Epidermal melanocyte (primary cell): ENCODE results near the gene ASIP.
"Not testable (repeated sequence)": the region's sequence is repeated elsewhere in the genome, so short reads cannot be mapped to it uniquely, and the experiment has no call there.

Experiments
- DNase-seq: peaks from one replicate; pipeline ENCODE4 v3.0.0; 2011; ENCODE audit warnings: low spot score; ENCODE audit not compliant: insufficient read length

ASIP gene

DNA sequence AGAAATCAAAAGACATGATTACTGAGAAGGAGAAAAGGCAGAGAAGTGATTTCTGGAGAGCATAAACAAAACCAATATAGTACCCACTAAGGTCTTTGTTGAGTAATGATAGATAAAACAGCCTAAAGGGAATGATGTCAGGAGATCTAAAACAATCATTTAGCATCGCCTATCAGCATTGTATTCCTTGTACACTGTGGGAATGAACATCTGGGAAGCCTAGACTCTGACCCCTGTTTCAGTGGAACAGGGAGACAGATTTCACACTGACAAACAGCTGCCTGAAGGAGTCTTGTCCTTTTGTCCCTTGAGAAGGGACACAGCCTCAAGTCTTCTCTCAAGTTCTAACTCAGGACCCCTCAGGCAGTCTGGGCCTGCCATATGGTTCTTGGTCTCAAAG is 1.7 kb downstream of the ASIP start:
- DNase-seq = no peak

DNA sequence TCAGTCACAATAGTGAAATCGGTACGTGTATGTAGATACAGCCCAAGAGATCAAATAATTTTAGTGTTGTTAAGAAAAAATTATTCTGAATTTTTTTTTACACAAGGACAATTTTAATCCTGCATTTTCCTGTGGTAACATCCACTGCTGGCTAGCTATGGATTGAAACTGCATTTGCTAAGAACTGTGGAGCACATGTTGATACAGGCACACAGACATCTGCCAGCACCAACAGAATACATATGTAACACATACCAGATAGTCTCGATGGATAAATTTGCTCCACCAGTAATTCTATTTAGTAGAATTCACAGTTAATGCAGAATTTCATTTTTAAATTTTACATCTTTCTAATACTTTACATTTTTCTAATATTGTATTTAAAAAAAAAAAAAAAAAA is 2.2 kb downstream of the ASIP start:
- no peak for DNase-seq

DNA sequence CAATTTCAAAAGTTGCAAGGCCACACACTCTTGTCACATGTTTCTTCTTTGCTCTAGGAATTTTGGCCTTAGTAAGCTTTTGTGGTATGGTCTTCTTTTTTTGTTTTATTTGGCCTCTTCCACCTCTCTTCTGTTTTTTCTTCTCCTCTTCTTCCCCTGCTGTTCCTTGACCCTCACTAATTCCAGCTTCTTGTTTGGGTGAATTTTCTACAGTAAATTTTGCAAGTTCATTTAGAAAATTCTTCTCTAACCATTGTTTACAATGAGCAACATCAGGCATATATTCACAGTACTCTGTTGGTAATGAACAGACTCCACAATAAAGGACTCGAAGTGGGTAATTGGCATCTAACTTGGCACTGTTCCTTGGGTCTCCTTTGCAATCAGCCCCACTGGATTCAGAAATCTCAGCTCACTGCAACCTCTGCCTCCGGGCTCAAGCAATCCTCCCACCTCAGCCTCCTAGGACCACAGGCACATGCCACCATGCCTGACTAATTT is 5.0 kb downstream of the ASIP start:
- DNase-seq = no peak

DNA sequence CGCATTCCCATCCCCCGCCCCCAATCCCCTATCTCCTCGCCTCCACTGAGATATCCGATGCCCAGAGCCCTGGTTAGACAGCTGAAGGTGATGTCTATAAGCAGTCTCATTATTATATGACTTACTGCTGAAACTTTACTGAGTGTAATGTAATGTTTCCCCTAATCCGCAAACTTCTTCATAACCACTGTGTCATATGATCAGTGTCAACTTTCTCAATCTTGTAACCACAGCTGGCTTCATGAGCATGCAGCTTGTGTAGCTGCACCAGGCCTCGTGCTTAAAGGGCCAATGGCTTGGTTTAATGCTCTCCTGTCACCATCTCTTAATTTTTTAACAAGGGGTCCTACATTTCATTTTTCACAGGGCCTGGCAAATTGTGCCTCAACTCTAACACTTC is 8.1 kb downstream of the ASIP start:
- no peak for DNase-seq

DNA sequence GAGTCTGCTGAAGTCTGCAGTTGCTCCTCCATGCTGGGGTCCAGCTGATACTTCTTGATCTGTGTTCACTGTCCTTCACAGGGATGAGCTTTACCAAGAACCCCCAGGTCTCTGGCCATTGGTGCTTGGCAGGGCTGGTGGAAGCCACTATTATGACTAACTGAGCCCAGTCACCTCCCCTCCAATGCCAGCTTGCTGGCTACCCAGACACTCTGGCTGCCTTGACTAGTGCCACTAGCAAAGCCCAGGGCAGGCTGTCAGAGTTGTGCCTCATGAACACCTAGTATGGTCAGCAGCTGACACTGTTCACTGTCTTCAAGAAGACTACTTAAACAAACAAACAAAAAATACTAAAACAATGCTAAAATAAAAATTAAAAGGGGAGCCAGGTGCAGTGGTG is 8.8 kb downstream of the ASIP start:
- no peak for DNase-seq

DNA sequence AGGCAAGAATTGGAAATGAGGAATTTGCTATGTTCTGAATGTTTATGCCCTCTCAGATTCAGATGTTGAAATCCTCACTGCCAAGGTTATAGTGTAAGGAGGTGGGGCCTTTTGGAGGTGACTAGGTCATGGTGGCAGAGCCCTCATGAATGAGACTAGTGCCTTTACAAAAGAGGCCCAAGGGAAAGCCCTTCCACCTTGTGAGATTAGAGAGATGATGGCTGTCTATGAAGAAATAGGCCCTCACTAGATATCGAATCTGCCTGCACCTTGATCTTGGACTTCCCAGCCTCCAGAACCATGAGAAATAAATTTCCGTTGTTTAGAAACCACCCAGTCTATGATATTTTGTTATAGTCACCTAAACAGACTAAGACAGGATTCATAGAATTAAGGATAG is 10.4 kb downstream of the ASIP start:
- no peak for DNase-seq

DNA sequence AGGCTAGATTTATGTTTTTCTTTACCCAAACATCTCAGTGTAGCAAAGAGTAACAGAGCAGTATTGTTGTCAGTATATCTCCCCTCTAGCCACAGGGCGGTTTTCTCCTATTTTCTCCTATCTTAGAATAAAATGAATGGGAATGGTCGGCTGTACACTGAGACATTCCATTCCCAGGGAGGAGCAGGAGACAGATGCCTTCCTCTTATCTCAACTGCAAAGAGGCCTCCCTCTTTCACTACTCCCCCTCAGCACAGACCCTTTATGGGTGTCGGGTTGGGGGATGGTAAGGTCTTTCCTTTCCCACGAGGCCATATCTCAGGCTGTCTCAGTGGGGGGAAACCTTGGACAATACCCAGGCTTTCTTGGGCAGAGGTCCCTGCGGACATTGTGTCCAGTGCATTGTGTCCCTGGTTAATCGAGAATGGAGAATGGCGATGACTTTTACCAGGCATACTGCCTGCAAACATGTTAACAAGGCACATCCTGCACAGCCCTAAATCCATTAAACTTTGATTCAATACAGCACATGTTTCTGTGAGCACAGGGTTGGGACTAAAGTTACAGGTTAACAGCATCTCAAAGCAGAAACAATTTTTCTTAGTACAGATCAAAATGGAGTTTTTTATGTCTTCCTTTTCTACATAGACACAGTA is 11.3 kb downstream of the ASIP start:
- DNase-seq = not testable (repeated sequence)

DNA sequence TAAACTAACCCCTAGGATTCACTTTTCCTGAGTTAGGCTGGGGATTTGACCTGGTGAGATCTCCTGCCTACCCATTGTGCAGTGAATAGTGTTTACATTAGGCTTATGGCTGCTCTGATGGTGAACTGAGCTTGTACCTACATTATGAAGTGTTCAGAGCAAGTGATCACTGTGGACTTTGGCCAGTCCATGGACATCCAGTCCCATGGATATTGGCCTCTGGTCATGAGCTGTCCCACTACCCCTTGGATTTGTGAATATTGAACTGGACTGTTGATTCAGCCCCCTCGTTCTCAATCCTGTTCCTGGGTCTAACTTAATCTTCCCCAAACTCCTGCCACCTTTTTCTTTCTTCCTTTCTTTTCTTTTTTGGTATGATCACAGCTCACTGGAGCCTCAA is 13.8 kb downstream of the ASIP start:
- no peak for DNase-seq

DNA sequence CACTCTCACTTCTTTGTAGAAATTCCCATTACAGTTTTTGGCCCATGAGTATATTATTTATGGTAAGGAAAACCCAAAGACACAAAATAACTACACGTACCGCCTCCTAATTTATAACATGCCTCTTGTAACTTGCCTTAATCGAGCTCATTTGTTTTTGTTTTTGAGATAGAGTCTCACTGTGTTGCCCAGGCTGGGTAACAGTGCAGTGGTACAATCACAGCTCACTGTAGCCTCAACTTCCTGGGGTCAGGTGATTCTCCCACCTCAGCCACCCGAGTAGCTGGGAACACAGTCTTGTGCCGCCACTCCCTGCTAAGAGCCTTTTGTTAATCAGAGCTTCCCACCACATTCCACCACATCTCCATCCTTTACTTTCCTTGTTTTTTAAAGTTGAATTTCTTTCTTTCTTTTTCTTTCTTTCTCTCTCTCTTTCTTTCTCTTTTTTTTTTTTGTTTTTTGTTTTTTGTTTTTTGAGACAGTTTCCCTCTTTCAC is 15.5 kb downstream of the ASIP start:
- DNase-seq = no peak

DNA sequence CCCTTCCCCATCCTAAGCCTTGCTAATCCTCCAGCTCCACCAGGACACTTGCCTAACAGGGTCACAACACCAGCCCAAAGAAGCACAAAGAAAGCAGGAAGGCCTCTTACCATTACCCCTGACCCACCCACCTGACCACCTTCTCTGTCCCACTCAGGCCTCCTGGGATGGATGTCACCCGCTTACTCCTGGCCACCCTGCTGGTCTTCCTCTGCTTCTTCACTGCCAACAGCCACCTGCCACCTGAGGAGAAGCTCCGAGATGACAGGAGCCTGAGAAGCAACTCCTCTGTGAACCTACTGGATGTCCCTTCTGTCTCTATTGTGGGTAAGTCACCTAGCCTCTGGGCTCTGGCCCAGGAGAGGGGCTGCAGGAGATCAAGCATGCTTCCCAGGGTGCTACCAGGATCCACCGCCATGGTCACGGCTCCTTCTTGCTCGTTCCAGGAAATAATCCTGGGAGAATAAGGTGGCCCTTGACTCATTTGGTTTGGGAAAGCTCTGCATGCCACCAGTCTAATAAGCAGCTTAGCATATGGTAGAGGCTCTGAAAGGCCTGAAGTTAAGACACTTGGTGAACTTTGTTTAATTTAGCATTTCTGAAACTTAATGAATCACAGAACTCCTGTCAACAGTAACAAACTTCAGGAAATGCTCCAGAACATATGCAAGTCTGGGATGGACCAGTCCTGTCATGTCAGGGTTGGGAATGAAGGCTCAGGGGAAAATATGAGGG is 19.2 kb downstream of the ASIP start:
- no peak for DNase-seq

DNA sequence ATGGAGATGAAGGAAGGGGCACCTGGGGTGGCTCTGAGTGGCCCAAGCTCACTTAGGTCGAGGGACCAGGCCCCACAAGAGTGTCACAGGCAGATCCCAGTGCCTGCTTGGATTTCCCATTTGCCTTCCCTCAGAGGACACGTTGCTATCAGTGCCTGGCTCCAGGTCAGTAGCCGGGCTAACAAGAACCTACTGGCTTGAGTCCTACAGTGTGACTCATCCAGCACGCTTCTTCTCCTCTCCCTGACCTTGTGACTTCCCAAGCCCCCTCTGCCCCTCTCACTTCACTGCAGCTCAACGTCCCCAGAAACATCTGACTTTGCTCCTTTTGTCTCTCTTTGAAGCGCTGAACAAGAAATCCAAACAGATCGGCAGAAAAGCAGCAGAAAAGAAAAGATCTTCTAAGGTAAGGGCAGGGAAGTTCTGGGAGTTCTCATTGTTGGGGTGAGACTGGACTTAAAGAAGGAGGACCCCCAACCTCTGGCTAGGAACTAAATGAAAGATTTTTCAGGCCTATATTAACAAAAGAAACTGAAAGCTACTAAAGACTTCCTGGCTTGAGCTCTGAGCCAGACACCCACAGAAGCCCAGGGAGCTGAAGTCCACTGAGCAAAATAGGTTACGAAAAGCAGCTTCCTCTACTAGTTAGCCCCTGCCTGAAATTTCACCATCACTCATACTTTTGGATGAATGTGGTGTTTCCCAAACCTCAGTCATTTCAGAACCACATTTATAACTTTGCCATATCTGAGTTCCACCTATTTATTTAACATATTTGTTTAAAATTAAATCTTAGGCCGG is 21.5 kb downstream of the ASIP start:
- DNase-seq = no peak

DNA sequence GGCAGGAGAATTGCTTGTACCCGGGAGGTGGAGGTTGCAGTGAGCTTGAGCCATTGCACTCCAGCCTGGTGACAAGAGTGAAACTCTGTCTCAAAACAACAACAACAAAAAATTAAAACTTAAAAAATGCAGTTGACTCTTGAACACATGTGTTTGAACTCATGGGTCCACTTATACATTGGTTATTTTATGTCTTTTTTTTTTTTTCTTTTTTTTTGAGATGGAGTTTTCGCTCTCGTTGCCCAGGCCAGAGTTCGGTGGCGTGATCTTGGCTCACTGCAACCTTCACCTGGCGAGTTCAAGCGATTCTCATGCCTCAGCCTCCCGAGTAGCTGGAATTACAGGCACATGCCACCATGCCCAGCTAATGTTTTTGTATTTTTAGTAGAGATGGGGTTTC is 22.2 kb downstream of the ASIP start:
- DNase-seq = not testable (repeated sequence)

DNA sequence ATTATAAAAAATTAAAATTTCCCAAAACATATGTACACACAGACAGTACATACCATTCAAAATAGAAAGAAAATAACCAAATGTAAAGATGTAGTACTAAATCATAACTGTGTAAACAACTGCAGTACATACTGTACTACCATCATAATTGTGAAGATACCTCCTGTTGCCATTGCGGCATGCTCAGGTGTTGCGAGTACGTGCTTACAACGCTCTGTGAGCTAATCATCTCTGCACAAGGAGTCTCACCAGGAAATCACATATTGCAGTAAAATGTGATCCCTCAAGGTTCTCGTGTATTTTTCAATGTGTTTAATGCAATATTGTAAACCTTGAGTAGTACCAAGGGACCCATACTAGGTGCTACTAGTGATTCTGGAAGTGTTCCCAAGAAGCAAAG is 22.9 kb downstream of the ASIP start:
- DNase-seq = no peak

DNA sequence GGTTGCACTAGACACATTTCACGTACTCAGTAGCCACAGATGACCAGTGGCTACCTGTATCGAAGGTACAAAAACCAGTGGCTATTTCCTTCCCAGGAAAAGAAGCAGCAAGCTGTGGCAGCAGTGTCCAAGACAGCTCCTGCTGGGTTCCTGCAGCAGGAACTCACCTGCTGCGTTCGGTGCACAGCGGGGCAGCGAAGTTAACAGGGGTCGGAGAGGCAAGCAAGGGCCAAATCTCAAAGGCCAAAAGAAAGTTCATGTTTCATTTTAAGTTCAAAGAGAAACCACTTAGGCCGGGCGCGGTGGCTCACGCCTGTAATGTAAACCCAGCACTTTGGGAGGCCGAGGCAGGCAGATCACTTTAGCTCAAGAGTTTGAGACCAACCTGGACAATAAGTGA is 26.9 kb downstream of the ASIP start:
- no peak for DNase-seq

DNA sequence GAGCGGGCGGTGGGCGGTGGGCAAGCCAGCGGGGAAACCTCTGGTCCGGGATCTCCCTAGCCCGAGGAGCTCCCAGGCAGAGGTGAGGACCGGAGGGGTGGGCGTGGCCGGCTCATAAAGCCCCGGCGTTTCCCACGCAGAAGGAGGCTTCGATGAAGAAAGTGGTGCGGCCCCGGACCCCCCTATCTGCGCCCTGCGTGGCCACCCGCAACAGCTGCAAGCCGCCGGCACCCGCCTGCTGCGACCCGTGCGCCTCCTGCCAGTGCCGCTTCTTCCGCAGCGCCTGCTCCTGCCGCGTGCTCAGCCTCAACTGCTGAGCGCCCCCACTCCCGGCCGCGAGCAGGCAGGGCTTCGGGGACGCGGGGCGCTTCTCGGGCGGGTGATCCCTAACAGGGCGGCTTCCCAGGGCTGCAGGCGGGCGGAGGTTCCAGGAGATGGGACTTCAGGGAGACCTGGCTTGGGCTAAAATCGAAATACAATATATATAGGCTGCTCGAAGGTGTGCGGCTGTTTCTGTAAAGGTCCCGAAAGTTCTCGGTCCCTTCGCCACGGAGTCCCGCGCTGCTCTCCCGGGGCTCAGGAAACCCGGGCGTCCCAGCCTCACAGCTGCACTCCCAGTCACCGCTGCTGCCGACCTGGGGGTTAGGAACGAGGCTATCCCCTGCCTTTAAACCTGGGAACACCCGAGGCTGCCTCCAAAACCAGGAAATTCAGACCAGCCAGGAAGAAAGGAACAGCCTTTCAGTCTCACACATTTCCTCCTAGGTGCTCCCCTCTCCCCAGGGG is 27.8 kb downstream of the ASIP start:
- DNase-seq = no peak

DNA sequence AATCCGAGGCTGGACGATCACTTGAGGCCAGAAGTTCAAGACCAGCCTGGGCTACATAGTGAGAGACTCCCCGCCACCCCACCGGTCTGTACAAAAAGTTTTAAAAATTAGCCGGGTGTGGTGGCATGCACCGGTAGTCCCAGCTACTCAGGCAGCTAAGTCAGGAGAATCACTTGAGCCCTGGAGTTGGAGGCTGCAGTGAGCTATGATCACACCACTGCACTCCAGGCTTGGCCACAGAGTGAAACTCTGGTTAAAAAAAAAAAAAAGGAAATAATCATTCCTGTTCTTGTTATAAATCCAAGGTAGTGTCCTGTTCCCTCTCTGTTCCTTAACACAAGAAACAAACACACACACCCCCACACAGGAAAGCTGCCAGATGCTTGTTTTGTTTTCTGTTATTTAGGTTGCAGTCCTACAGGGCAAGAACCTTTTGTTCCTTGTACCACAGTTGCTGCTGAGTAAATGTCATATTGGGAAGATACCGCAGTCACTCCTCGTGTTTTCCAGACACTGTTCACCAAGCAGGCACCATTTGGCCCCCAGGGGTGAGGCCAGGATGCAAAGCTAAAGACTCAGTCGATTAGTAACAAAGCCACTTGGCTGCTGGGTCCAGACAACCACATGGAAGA is 28.9 kb downstream of the ASIP start:
- no peak for DNase-seq

DNA sequence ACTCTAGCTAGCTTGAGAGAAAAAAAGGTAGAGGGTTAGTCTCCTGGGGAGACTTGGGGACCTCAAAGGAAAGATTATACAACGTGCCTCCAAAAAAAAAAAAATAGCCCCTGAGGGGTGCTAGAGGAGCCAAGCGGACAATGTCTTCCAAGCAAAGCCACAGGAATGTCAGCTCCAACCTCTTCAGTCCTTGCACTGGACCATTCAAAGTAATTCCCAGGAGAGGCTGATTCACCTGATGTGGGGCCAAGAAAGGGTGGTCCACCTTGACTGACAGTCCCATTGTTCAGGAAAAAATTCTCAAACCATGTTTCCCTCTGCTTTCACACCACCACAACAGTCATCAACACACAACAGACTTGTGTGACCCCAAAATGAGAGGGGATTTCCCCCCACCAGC is 30.7 kb downstream of the ASIP start:
- no peak for DNase-seq

DNA sequence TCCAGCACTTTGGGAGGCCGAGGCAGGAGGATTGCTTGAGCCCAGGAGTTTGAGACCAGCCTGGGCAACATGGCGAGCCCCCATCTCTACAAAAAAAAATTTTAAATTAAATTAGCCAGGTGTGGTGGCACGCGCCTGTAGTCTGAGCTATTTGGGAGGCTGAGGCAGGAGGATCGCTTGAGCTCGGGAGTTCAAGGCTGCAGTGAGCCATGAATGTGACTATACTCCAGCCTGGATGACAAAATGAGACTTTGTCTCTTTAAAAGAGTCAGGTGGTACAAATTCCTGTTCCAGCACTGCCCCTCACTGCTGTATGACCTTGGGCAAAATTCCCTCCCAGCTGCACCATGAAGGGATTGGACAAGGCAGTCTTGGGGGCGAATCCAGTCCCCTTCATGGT is 33.5 kb downstream of the ASIP start:
- no peak for DNase-seq

DNA sequence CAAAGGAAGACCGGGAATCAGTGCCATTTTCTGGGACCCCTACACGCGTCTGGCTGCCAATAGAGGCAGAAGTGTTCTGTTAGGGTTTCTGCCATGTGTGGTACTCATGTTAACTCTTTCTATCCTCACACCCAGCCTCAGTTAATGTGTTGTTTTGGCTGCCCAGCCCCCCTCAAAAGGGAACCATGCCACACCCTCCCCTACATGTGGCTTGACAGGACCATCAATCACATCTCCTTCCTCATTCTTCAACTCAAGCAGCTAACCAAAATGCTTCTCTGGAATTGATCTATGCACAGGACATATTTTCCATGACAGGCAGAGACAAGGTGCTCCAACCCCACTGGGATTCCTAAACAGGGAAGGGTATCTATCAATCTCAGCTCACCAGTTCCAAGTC is 40.0 kb downstream of the ASIP start:
- DNase-seq = no peak

DNA sequence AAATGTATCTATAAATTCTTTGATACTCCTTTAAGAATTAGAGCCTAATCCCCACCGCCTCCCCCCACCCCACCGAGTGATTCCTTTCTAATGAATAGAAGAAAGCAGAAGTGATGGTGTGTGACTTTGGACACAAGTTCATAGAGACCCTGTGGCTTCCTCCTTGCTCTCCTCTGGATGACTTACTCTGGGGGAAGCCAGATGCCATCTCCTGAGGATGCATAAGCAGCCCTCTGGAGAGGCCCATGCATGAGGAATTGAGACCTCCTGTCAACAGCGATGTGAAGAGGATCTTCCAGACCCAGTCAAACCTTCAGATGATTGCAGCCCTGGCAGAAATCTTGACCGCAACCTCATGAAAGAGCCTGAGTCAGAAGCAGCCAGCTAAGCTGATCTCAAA is 40.8 kb downstream of the ASIP start:
- DNase-seq = no peak

DNA sequence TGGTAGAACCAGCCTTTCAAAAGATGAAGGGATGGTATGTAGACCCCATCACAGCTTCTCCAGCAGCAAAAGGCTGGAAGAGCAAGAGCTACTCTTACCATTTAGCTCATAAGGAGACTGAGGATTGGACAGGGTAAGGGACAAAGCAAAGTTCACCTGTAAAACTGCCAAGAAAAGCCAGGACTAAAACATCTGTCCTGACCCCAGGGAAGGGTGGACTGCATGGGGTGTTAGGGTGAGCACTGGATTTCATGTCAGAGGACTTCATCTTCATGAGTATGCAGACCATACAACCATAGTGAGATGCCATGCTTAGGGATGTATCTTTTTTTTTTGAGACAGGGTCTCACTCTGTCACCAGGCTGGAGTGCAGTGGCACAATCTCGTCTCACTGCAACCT is 42.6 kb downstream of the ASIP start:
- DNase-seq = no peak
